K562 (cell line): Measurements from ENCODE around the gene FBLIM1. TPM values are rescaled to one million over a fixed set of nuclear protein-coding genes. Genes with fewer than 3 reads are reported as not detected.

Source experiments
- ATAC-seq: fragments of 200-7000 bp; cut with Tn5 transposase; 3 replicates; pipeline ENCODE4 v1.9.1; 2020; ENCODE audit warnings: moderate library complexity
- BruUV-seq: library from RNA; stranded (reverse); fragments of 400-500 nt; replicated peaks from 2 replicates; lab custom pipeline; 2021; lab: Mats Ljungman, UMichigan
- CTCF ChIA-PET: fragments of 300-600 bp; formaldehyde crosslinking; extraction: SDS; loops from one replicate; lab custom pipeline; 2021; ENCODE audit warnings: low intra/inter-chr PET ratio; lab: Yijun Ruan, JAX
- POLR2A ChIA-PET: fragments of 300-600, 350-650 bp; sonication (Branson Sonifier 250); formaldehyde crosslinking; extraction: SDS; loops from one replicate; lab custom pipeline; 2021; ENCODE audit warnings: antibody characterized with exemption, inconsistent platforms; lab: Yijun Ruan, JAX
- DNase-seq, 4 experiments: peaks; one replicate each; pipeline versions ENCODE4 v3.0.0 to v3.0.0-alpha.2; 2011 to 2018; ENCODE audit warnings: low spot score in 3 of 4, mixed read lengths in 3 of 4; ENCODE audit errors: extremely low read depth in 1 of 4
- FAIRE-seq: peaks from 2 replicates; lab custom pipeline; 2011; peaks lifted over from hg19 to GRCh38; lab: Jason Lieb, UNC
- H2AFZ ChIP-seq: 2 replicates; pipeline ENCODE4 v1.6.0; 2011; ENCODE audit warnings: low read depth, low read length, control low read depth, inconsistent platforms
- H3K27ac ChIP-seq: fragments of 200-600 bp; 3 replicates; pipeline ENCODE4 v1.8.0; 2011; ENCODE audit warnings: low read depth, mild to moderate bottlenecking, control low read depth, inconsistent platforms, low read length, moderate library complexity, mixed read lengths; ENCODE audit errors: extremely low read depth
- H3K27me3 ChIP-seq, 2 experiments: fragments of 300-600 bp in 1 of 2; 2 replicates in 1 of 2; 3 replicates in 1 of 2; pipeline versions ENCODE4 v1.6.0 to v1.8.0; 2011; ENCODE audit warnings: inconsistent platforms in 2 of 2, low read length in 2 of 2, mild to moderate bottlenecking in 1 of 2, mixed read lengths in 1 of 2, moderate library complexity in 1 of 2; ENCODE audit not compliant: control insufficient read depth in 2 of 2, insufficient read depth in 2 of 2
- H3K36me3 ChIP-seq: fragments of 300-600 bp; 3 replicates; pipeline ENCODE4 v1.8.0; 2011; ENCODE audit warnings: mild to moderate bottlenecking, low read length, inconsistent platforms; ENCODE audit not compliant: control insufficient read depth, insufficient read depth
- H3K4me1 ChIP-seq, 2 experiments: fragments of 200-600 bp in 1 of 2; replicated peaks in 1 of 2; 2 replicates in 1 of 2; 3 replicates in 1 of 2; pipeline versions ENCODE4 v1.5.1 to v1.8.0; 2011; ENCODE audit warnings: inconsistent platforms in 2 of 2, low read length in 2 of 2, mild to moderate bottlenecking in 1 of 2, mixed read lengths in 1 of 2, moderate library complexity in 1 of 2; ENCODE audit not compliant: control insufficient read depth in 2 of 2, insufficient read depth in 2 of 2
- H3K4me2 ChIP-seq: 2 replicates; pipeline ENCODE4 v1.6.1; 2011; ENCODE audit warnings: low read length, control low read depth, inconsistent platforms, mixed read lengths; ENCODE audit not compliant: insufficient read depth
- H3K4me3 ChIP-seq: fragments of 200-600 bp; sonication (generic), shearing (Covaris generic); 2 replicates; pipeline ENCODE4 v1.5.1; 2016; ENCODE audit warnings: control low read depth, inconsistent platforms
- H3K79me2 ChIP-seq: fragments of 200-600 bp; 3 replicates; pipeline ENCODE4 v1.8.0; 2011; ENCODE audit warnings: low read length, inconsistent platforms; ENCODE audit not compliant: control insufficient read depth, insufficient read depth
- H3K9ac ChIP-seq, 2 experiments: 2 replicates each; pipeline versions ENCODE4 v1.6.0 to v1.6.1; 2011; ENCODE audit warnings: low read depth in 2 of 2, low read length in 2 of 2, control low read depth in 1 of 2, inconsistent platforms in 1 of 2, mild to moderate bottlenecking in 1 of 2, mixed read lengths in 1 of 2; ENCODE audit not compliant: insufficient read depth in 1 of 2
- H3K9me1 ChIP-seq: one replicate; pipeline ENCODE4 v1.6.0; 2011; ENCODE audit warnings: inconsistent platforms, mild to moderate bottlenecking, low read length, moderate library complexity; ENCODE audit not compliant: control insufficient read depth, insufficient read depth
- H3K9me3 ChIP-seq: replicated peaks from 2 replicates; pipeline ENCODE4 v1.5.1; 2011; ENCODE audit warnings: low read depth, low read length, inconsistent platforms; ENCODE audit not compliant: control insufficient read depth, insufficient read depth
- H4K20me1 ChIP-seq: replicated peaks from 2 replicates; pipeline ENCODE4 v1.6.1; 2011; ENCODE audit warnings: low read length, inconsistent platforms, mixed read lengths; ENCODE audit not compliant: control insufficient read depth, insufficient read depth
- PHF8 ChIP-seq: fragments of 200-600 bp; sonication (generic); IDR thresholded peaks from 2 replicates; pipeline ENCODE4 v1.6.1; 2012; ENCODE audit warnings: mixed run types, mild to moderate bottlenecking, inconsistent platforms, low read length, moderate library complexity, borderline replicate concordance
- SREBF1 ChIP-seq: fragments of 150-350 bp; IDR thresholded peaks from 2 replicates; pipeline ENCODE4 v1.6.1; 2014; ENCODE audit warnings: antibody characterized with exemption, low read depth, low read length, borderline replicate concordance
- TCF7L2 ChIP-seq: fragments of 150-350 bp; IDR thresholded peaks from 2 replicates; pipeline ENCODE4 v1.6.1; 2016; ENCODE audit warnings: low read depth, mild to moderate bottlenecking, low read length, moderate library complexity
- ZBTB7A ChIP-seq: IDR thresholded peaks from 2 replicates; pipeline ENCODE4 v1.6.1; 2011; ENCODE audit warnings: low read depth, mild to moderate bottlenecking, low read length, moderate library complexity, borderline replicate concordance; ENCODE audit not compliant: control insufficient read depth
- ZNF561 ChIP-seq: fragments of 450-650 bp; formaldehyde crosslinking; conservative IDR thresholded peaks from 2 replicates; pipeline ENCODE4 v1.4.0; 2020; ENCODE audit warnings: mild to moderate bottlenecking, moderate library complexity
- WGBS: fragments of 100-300 bp; shearing (Covaris generic); methylation state at CpG from one replicate; pipeline ENCODE4 v1.1.6; 2016; ENCODE audit warnings: low coverage, mixed read lengths; ENCODE audit not compliant: insufficient coverage; ENCODE audit errors: missing lambda C conversion rate; 5-methylcytosine and 5-hydroxymethylcytosine counted together
- in situ Hi-C: fragments of 300-500 bp; cut with MboI; formaldehyde crosslinking; loops from 4 replicates; pipeline ENCODE4 v1.15.0; 2018; ENCODE audit warnings: inconsistent platforms, mixed read lengths
- intact Hi-C: fragments of 100-400 bp; cut with micrococcal nuclease; formaldehyde crosslinking; loops from 2 replicates; pipeline ENCODE4 v1.14.2; 2022
- polyA plus RNA-seq, 8 experiments: library from polyadenylated mRNA; depleted of rRNA in 4 of 8; stranded (reverse) in 5 of 8; unstranded in 3 of 8; fragments of >200 nt; fragmentation: Nextera tagmentation in 2 of 8; fragmentation: Illumina TruSeq in 1 of 8; extraction: Ambion mirVana in 2 of 8; extraction: Trizol in 1 of 8; gene quantifications; 2 replicates each; pipeline versions ENCODE4 v1.2.1 to v1.2.3, GENCODE V29; 2011 to 2014; ENCODE audit warnings: inconsistent platforms in 1 of 8, missing spikeins in 1 of 8
- total RNA-seq, 7 experiments: library from RNA; depleted of rRNA in 6 of 7; stranded (reverse); fragments of >200 nt in 6 of 7; fragmentation: Illumina TruSeq in 2 of 7; extraction: Trizol in 2 of 7; gene quantifications; 2 replicates each; pipeline versions ENCODE4 v1.2.1 to v1.2.3, GENCODE V29; 2011 to 2021; ENCODE audit warnings: low replicate concordance in 1 of 7
- TF ChIP-seq, protein P1 (sequence below): fragments of 450-650 bp; formaldehyde crosslinking; IDR thresholded peaks from 2 replicates; pipeline ENCODE4 v1.4.0; 2020; ENCODE audit warnings: mild to moderate bottlenecking, mixed read lengths
- TF ChIP-seq, protein P2 (sequence below): fragments of 450-650 bp; IDR thresholded peaks from 2 replicates; pipeline ENCODE4 v1.6.1; 2016; ENCODE audit warnings: low read depth
- TF ChIP-seq, protein P3 (sequence below), 3 experiments: IDR thresholded peaks in 2 of 3; conservative IDR thresholded peaks in 1 of 3; 2 replicates each; pipeline ENCODE4 v1.5.1; 2011 to 2012; ENCODE audit warnings: low read length in 3 of 3, mild to moderate bottlenecking in 3 of 3, control low read depth in 2 of 3, improper control_type of control experiment in 1 of 3, inconsistent platforms in 1 of 3, low read depth in 1 of 3, mixed read lengths in 1 of 3, moderate library complexity in 1 of 3; ENCODE audit not compliant: insufficient read depth in 2 of 3

The FBLIM1 gene
- total and polyA plus RNA-seq, 9 of the 15 experiments (the other 6 are each of a cell fraction or from before 2014, with no cell fraction given) = 0.14 to 0.24 TPM; not detected in 7

- 10% methylated on average over 24 of the region's 24 CpGs for WGBS
- no TSS peak for BruUV-seq
- H3K27me3 ChIP-seq = peaks cover 26 to 55% of the 10 kb centered on the region in 2 experiments; a peak in 4 of 5 replicates
- TF ChIP-seq, protein P1, sequence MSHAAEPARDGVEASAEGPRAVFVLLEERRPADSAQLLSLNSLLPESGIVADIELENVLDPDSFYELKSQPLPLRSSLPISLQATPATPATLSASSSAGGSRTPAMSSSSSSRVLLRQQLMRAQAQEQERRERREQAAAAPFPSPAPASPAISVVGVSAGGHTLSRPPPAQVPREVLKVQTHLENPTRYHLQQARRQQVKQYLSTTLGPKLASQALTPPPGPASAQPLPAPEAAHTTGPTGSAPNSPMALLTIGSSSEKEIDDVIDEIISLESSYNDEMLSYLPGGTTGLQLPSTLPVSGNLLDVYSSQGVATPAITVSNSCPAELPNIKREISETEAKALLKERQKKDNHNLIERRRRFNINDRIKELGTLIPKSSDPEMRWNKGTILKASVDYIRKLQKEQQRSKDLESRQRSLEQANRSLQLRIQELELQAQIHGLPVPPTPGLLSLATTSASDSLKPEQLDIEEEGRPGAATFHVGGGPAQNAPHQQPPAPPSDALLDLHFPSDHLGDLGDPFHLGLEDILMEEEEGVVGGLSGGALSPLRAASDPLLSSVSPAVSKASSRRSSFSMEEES (CRISPR knock-in tag) = no peak
- TF ChIP-seq ZNF561 (CRISPR knock-in tag) (no peak), ZBTB7A (peak; percentile 88), TCF7L2 (no peak), SREBF1 (no peak), PHF8 (no peak)
- TF ChIP-seq, protein P2, sequence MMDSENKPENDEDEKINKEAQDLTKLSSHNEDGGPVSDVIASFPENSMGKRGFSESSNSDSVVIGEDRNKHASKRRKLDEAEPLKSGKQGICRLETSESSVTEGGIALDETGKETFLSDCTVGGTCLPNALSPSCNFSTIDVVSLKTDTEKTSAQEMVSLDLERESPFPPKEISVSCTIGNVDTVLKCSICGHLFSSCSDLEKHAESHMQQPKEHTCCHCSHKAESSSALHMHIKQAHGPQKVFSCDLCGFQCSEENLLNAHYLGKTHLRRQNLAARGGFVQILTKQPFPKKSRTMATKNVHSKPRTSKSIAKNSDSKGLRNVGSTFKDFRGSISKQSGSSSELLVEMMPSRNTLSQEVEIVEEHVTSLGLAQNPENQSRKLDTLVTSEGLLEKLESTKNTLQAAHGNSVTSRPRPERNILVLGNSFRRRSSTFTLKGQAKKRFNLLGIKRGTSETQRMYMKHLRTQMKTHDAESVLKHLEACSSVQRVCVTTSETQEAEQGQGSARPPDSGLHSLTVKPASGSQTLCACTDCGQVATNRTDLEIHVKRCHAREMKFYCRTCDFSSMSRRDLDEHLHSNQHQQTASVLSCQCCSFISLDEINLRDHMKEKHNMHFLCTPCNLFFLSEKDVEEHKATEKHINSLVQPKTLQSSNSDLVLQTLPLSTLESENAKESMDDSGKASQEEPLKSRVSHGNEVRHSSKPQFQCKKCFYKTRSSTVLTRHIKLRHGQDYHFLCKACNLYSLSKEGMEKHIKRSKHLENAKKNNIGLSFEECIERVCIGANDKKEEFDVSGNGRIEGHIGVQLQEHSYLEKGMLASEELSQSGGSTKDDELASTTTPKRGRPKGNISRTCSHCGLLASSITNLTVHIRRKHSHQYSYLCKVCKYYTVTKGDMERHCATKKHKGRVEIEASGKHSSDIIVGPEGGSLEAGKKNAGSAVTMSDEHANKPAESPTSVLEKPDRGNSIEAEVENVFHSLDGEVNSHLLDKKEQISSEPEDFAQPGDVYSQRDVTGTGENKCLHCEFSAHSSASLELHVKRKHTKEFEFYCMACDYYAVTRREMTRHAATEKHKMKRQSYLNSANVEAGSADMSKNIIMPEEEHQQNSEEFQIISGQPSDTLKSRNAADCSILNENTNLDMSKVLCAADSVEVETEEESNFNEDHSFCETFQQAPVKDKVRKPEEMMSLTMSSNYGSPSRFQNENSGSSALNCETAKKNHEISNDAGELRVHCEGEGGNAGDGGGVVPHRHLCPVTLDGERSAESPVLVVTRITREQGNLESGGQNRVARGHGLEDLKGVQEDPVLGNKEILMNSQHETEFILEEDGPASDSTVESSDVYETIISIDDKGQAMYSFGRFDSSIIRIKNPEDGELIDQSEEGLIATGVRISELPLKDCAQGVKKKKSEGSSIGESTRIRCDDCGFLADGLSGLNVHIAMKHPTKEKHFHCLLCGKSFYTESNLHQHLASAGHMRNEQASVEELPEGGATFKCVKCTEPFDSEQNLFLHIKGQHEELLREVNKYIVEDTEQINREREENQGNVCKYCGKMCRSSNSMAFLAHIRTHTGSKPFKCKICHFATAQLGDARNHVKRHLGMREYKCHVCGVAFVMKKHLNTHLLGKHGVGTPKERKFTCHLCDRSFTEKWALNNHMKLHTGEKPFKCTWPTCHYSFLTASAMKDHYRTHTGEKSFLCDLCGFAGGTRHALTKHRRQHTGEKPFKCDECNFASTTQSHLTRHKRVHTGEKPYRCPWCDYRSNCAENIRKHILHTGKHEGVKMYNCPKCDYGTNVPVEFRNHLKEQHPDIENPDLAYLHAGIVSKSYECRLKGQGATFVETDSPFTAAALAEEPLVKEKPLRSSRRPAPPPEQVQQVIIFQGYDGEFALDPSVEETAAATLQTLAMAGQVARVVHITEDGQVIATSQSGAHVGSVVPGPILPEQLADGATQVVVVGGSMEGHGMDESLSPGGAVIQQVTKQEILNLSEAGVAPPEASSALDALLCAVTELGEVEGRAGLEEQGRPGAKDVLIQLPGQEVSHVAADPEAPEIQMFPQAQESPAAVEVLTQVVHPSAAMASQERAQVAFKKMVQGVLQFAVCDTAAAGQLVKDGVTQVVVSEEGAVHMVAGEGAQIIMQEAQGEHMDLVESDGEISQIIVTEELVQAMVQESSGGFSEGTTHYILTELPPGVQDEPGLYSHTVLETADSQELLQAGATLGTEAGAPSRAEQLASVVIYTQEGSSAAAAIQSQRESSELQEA = no peak
- TF ChIP-seq, protein P3, sequence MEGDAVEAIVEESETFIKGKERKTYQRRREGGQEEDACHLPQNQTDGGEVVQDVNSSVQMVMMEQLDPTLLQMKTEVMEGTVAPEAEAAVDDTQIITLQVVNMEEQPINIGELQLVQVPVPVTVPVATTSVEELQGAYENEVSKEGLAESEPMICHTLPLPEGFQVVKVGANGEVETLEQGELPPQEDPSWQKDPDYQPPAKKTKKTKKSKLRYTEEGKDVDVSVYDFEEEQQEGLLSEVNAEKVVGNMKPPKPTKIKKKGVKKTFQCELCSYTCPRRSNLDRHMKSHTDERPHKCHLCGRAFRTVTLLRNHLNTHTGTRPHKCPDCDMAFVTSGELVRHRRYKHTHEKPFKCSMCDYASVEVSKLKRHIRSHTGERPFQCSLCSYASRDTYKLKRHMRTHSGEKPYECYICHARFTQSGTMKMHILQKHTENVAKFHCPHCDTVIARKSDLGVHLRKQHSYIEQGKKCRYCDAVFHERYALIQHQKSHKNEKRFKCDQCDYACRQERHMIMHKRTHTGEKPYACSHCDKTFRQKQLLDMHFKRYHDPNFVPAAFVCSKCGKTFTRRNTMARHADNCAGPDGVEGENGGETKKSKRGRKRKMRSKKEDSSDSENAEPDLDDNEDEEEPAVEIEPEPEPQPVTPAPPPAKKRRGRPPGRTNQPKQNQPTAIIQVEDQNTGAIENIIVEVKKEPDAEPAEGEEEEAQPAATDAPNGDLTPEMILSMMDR (IDR thresholded peaks at IDR 0.05 in 2 of 3, conservative IDR thresholded peaks at IDR 0.05 in 1 of 3; ENCODE audit: insufficient read depth in 2 of 3, low read depth in 1 of 3, low read length in 3 of 3) = no peak
Measured at GRCh38 chr1:15757575-15758342, 836 bp upstream of the FBLIM1 start.

More at GRCh38 chr1:15757575-15758342, 836 bp upstream of the FBLIM1 start:
- Histone ChIP-seq H3K27ac (no peak overlapping the region), H3K36me3 (no peaks in the 10 kb centered on the region), H3K9me1 (no peaks in the 10 kb centered on the region), H3K4me2 (no peak overlapping the region), H2AFZ (no peak overlapping the region), H3K9ac (no peak overlapping the region), H3K4me3 (no peak overlapping the region), H3K79me2 (no peaks in the 10 kb centered on the region), H4K20me1 (peaks cover 9% of the 10 kb centered on the region), H3K9me3 (no peaks in the 10 kb centered on the region), H3K4me1 (peaks cover 15 to 40% of the 10 kb centered on the region in 2 experiments; a peak in 4 of 5 replicates)
- CTCF ChIA-PET = no interaction called here
- peak in 2 of 4 experiments; percentile 42 to 51 for DNase-seq
- POLR2A ChIA-PET = interaction anchor here (0.5 to 1.0 kb wide), 3 partner anchors 8 to 56 kb away, joined by 3 to 4 read pairs (median 4); no protein-coding TSS in a partner anchor
- in situ Hi-C loops = no loop called here
- intact Hi-C loops = no loop called here
- peak; percentile 13; the same call in 1 of the 3 replicates for ATAC-seq
- no peak for FAIRE-seq
